ENCODE results near the gene FMNL2.
A peak's percentile ranks its signal among the peaks of the same experiment; 100 is the strongest.

GRCh38 chr2:152635635-152636298 lies 300.8 kb downstream of the FMNL2 start:
- no peak for TF ChIP-seq POLR2A (IDR thresholded peaks at IDR 0.05)
- peak; percentile 72 to 90 (median 78) for TF ChIP-seq CTCF (IDR thresholded peaks at IDR 0.05)

All from esophagus squamous epithelium (tissue), 4 donors.